Sigmoid colon (tissue), 4 donors: ENCODE results near the gene CTRB1.

Source experiments
- EP300 ChIP-seq, 4 donors: sonication (generic); formaldehyde crosslinking; IDR thresholded peaks; one replicate each; pipeline ENCODE4 v1.6.1; 2017; ENCODE audit warnings: antibody characterized with exemption in 4 of 4
- POLR2A ChIP-seq, 2 donors: fragments of 450-650 bp; IDR thresholded peaks; one replicate each; pipeline ENCODE4 v1.6.1; 2016; ENCODE audit warnings: antibody characterized with exemption in 2 of 2, mild to moderate bottlenecking in 2 of 2, moderate library complexity in 2 of 2
- POLR2AphosphoS5 ChIP-seq, 4 donors: sonication (generic); formaldehyde crosslinking; IDR thresholded peaks; one replicate each; pipeline ENCODE4 v1.6.1; 2017; ENCODE audit warnings: antibody characterized with exemption in 4 of 4
- TF ChIP-seq, protein P1 (sequence below), 4 experiments: fragments of 450-650 bp in 3 of 4; fragments of 200-600 bp in 1 of 4; IDR thresholded peaks; one replicate each; pipeline ENCODE4 v1.5.1; 2016 to 2019; ENCODE audit warnings: antibody characterized with exemption in 4 of 4, mild to moderate bottlenecking in 3 of 4, moderate library complexity in 2 of 4

DNA sequence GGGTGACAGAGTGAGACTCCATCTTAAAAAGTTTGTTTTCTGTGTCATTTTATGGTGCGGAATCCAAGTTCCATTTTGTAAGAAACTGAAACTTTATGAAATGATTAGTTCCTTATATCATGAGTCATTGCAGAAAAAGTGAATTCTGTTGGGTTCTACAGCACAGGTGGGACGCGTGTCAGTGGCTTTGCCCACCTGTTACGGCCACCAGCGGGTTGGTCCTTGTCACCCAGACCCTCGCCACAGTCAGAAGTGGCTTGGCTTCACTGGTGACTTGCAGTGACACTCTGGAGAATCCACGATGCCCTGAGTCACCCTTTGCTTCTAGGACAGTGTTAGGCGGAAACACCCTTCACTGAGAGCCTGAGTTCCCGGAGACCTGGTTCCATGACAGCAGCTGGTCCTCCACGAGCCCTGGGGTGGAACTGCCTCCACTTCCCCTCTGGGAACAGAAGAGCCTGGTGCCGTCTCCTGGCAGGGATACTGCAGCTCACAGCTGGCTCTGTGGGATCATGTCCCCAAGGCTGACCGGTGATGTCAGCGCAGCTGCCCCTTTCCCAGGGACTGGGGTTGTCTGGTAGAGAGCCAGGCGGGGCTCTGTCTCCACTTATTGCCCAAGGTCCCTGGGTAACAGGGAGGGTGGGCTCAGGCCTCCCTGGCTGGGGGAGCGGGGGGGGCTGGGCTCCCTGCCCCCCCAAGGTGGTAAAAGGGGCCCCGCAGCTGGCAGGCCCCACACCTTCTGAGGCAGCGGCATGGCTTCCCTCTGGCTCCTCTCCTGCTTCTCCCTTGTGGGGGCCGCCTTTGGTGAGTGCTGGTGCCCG lies at the start of gene CTRB1:
- TF ChIP-seq, protein P1, sequence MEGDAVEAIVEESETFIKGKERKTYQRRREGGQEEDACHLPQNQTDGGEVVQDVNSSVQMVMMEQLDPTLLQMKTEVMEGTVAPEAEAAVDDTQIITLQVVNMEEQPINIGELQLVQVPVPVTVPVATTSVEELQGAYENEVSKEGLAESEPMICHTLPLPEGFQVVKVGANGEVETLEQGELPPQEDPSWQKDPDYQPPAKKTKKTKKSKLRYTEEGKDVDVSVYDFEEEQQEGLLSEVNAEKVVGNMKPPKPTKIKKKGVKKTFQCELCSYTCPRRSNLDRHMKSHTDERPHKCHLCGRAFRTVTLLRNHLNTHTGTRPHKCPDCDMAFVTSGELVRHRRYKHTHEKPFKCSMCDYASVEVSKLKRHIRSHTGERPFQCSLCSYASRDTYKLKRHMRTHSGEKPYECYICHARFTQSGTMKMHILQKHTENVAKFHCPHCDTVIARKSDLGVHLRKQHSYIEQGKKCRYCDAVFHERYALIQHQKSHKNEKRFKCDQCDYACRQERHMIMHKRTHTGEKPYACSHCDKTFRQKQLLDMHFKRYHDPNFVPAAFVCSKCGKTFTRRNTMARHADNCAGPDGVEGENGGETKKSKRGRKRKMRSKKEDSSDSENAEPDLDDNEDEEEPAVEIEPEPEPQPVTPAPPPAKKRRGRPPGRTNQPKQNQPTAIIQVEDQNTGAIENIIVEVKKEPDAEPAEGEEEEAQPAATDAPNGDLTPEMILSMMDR (IDR thresholded peaks at IDR 0.05): no peak
- no peak for TF ChIP-seq POLR2A (IDR thresholded peaks at IDR 0.05)
- no peak for TF ChIP-seq EP300 (IDR thresholded peaks at IDR 0.05)
- TF ChIP-seq POLR2AphosphoS5 (IDR thresholded peaks at IDR 0.05): no peak
